K562 (cell line): ENCODE measurements around the gene ARL14EPL. TPM values are rescaled to one million over a fixed set of nuclear protein-coding genes. Genes with fewer than 3 reads are reported as not detected.

Source experiments
- ATF6 ChIP-seq: sonication (generic); formaldehyde crosslinking; IDR thresholded peaks from 2 replicates; pipeline ENCODE4 v1.4.0; 2020; ENCODE audit warnings: mild to moderate bottlenecking, missing genetic modification reagents
- HDAC2 ChIP-seq: fragments of 450-650 bp; IDR thresholded peaks from 2 replicates; pipeline ENCODE4 v1.6.1; 2016; ENCODE audit warnings: mild to moderate bottlenecking
- KDM4B ChIP-seq, 2 experiments: fragments of 450-650 bp in 1 of 2; sonication (generic) in 1 of 2; IDR thresholded peaks; 2 replicates each; pipeline ENCODE4 v1.6.1; 2016 to 2017; ENCODE audit warnings: borderline replicate concordance in 2 of 2, antibody characterized with exemption in 1 of 2, low read depth in 1 of 2, mild to moderate bottlenecking in 1 of 2
- MIER1 ChIP-seq: fragments of 450-650 bp; IDR thresholded peaks from 2 replicates; pipeline ENCODE4 v1.6.1; 2016; ENCODE audit warnings: antibody characterized with exemption, mild to moderate bottlenecking, low read depth
- NBN ChIP-seq: fragments of 450-650 bp; IDR thresholded peaks from 2 replicates; pipeline ENCODE4 v1.6.1; 2016; ENCODE audit warnings: low read depth, mild to moderate bottlenecking
- PYGO2 ChIP-seq: fragments of 450-650 bp; IDR thresholded peaks from 2 replicates; pipeline ENCODE4 v1.6.1; 2016; ENCODE audit warnings: mild to moderate bottlenecking, missing genetic modification characterization, moderate library complexity, missing compliant biosample characterization
- RBM17 ChIP-seq: fragments of 200-400 bp; formaldehyde crosslinking; IDR thresholded peaks from 2 replicates; pipeline ENCODE4 v1.6.1; 2017; ENCODE audit warnings: low read depth, mild to moderate bottlenecking, low read length, borderline replicate concordance
- RNF219 ChIP-seq: fragments of 250-450 bp; sonication (Bioruptor Pico); IDR thresholded peaks from 2 replicates; pipeline ENCODE4 v1.5.0; 2022; ENCODE audit warnings: mild to moderate bottlenecking
- SMAD4 ChIP-seq: fragments of 250-450 bp; sonication (Bioruptor Pico); conservative IDR thresholded peaks from 2 replicates; pipeline ENCODE4 v1.8.0; 2021; ENCODE audit warnings: inconsistent platforms, mild to moderate bottlenecking, moderate library complexity
- SREBF1 ChIP-seq: fragments of 150-350 bp; IDR thresholded peaks from 2 replicates; pipeline ENCODE4 v1.6.1; 2014; ENCODE audit warnings: antibody characterized with exemption, low read depth, low read length, borderline replicate concordance
- THRB ChIP-seq: fragments of 450-650 bp; formaldehyde crosslinking; conservative IDR thresholded peaks from 2 replicates; pipeline ENCODE4 v1.4.0; 2022; ENCODE audit warnings: mild to moderate bottlenecking, missing genetic modification characterization
- ZNF224 ChIP-seq: sonication (generic); formaldehyde crosslinking; IDR thresholded peaks from 2 replicates; pipeline ENCODE4 v1.8.0; 2022; ENCODE audit warnings: mild to moderate bottlenecking, missing genetic modification reagents
- polyA plus RNA-seq, 8 experiments: library from polyadenylated mRNA; depleted of rRNA in 4 of 8; stranded (reverse) in 5 of 8; unstranded in 3 of 8; fragments of >200 nt; fragmentation: Nextera tagmentation in 2 of 8; fragmentation: Illumina TruSeq in 1 of 8; extraction: Ambion mirVana in 2 of 8; extraction: Trizol in 1 of 8; gene quantifications; 2 replicates each; pipeline versions ENCODE4 v1.2.1 to v1.2.3, GENCODE V29; 2011 to 2014; ENCODE audit warnings: inconsistent platforms in 1 of 8, missing spikeins in 1 of 8
- total RNA-seq, 7 experiments: library from RNA; depleted of rRNA in 6 of 7; stranded (reverse); fragments of >200 nt in 6 of 7; fragmentation: Illumina TruSeq in 2 of 7; extraction: Trizol in 2 of 7; gene quantifications; 2 replicates each; pipeline versions ENCODE4 v1.2.1 to v1.2.3, GENCODE V29; 2011 to 2021; ENCODE audit warnings: low replicate concordance in 1 of 7
- TF ChIP-seq, protein P1 (sequence below): IDR thresholded peaks from 2 replicates; pipeline ENCODE4 v1.6.1; 2011; ENCODE audit not compliant: insufficient read length; ENCODE audit errors: extremely low read depth

ARL14EPL gene
- total and polyA plus RNA-seq, 9 of the 15 experiments (the other 6 are each of a cell fraction or from before 2014, with no cell fraction given) = 0.06 to 0.14 (median 0.08) TPM; not detected in 5

DNA sequence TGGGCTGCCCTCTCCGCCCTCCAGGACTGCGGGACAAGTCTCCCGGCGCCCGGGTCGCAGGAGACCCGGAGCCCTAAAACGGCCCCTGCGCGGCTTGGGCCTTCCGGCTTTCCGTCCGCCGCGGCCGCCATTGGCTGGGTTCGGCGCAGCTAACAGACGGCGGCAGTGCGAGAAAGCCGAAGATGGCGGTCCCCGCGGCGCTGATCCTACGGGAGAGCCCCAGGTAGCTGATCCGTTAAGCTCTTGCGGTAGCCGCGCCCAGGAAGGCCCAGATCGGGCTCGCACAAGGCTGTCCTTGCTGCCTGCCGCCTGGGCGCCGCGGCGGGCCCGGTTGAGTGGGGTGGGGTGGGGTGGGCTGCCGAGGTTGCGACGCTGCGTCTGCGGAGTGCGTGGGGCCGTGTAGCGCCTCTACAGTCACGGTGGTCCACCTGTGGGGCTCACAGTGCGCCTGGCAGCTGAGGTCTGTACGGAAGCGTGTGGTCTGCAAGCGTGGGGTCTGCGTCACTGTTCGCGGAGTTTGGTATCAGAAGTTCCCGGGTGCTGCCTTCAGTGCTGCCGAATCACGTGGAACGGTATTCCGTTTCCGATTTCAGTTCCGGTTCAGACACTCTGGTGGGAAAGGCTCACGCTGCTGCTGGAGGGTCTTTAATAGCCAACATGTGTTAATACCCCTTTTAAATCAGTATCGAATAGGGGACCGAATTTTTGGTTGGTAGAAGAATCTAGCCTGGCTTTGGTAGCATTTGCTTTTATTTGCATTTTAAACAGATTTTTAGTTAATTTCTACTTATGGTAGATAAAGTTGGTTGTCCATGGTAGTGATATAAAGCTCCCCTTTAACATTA, 52.8 kb downstream of the ARL14EPL start, which contains the start of gene COMMD10 (continued):
- TF ChIP-seq KDM4B (IDR thresholded peaks at IDR 0.05; ENCODE audit: borderline replicate concordance in 2 of 2, low read depth in 1 of 2) (peak in 1 of 2 experiments; percentile 19; a peak in 1 of 4 replicates), ZNF224 (CRISPR knock-in tag) (no peak), RNF219 (CRISPR knock-in tag) (no peak), PYGO2 (no peak), SREBF1 (no peak), THRB (CRISPR knock-in tag) (no peak), HDAC2 (peak; percentile 64; the same call in 1 of the 2 replicates), SMAD4 (CRISPR knock-in tag) (no peak; the same call in 1 of the 2 replicates), NBN (no peak), MIER1 (no peak), RBM17 (no peak), ATF6 (peak; percentile 57; the same call in 1 of the 2 replicates)
- TF ChIP-seq, protein P1, sequence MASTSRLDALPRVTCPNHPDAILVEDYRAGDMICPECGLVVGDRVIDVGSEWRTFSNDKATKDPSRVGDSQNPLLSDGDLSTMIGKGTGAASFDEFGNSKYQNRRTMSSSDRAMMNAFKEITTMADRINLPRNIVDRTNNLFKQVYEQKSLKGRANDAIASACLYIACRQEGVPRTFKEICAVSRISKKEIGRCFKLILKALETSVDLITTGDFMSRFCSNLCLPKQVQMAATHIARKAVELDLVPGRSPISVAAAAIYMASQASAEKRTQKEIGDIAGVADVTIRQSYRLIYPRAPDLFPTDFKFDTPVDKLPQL = peak; percentile 53
